OCI-LY1 (cell line): Measurements from ENCODE around the gene ALX4.

Source experiments
- EZH2 ChIP-seq: fragments of 200-600 bp; sonication (generic), shearing (Covaris generic); IDR thresholded peaks from 2 replicates; pipeline ENCODE4 v1.8.0; 2017; ENCODE audit warnings: borderline replicate concordance, mixed run types, mild to moderate bottlenecking, antibody characterized with exemption, low read length, moderate library complexity, mixed read lengths
- TF ChIP-seq, protein P1 (sequence below): fragments of 200-600 bp; sonication (generic), shearing (Covaris generic); IDR thresholded peaks from 2 replicates; pipeline ENCODE4 v1.5.1; 2017; ENCODE audit warnings: mild to moderate bottlenecking, antibody characterized with exemption, low read length, moderate library complexity, mixed read lengths

- TF ChIP-seq, protein P1, sequence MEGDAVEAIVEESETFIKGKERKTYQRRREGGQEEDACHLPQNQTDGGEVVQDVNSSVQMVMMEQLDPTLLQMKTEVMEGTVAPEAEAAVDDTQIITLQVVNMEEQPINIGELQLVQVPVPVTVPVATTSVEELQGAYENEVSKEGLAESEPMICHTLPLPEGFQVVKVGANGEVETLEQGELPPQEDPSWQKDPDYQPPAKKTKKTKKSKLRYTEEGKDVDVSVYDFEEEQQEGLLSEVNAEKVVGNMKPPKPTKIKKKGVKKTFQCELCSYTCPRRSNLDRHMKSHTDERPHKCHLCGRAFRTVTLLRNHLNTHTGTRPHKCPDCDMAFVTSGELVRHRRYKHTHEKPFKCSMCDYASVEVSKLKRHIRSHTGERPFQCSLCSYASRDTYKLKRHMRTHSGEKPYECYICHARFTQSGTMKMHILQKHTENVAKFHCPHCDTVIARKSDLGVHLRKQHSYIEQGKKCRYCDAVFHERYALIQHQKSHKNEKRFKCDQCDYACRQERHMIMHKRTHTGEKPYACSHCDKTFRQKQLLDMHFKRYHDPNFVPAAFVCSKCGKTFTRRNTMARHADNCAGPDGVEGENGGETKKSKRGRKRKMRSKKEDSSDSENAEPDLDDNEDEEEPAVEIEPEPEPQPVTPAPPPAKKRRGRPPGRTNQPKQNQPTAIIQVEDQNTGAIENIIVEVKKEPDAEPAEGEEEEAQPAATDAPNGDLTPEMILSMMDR, result no peak
- no peak for TF ChIP-seq EZH2
Observed at GRCh38 chr11:44332665-44333064, 22.7 kb upstream of the ALX4 start.
